ENCODE data around the gene MEAF6. TPM values are rescaled to one million over a fixed set of nuclear protein-coding genes. Genes with fewer than 3 reads are reported as not detected.

Gene MEAF6
- total RNA-seq, 1 experiment from 2014 or later: 38.3 TPM

DNA sequence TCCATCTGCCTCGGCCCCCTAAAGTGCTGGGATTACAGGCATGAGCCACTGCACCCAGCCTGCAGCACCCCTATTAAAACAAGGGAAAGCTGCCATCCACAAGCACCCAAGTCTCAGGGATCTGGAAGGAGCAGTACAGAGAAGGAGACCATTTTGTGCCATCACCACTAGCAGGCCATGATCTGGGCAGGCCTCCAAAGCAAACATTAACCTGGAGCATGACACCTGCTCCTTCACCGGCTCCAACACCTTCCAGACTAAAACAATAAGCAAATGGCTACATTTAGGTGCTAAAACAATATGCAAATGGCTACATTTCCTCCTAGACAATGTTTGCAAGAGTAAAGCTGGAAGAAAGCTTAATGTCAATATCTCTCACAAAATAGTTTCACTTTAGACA is 16.7 kb downstream of the MEAF6 start:
- CTCF ChIA-PET: no interaction called here
- H3K4me3 ChIP-seq (ENCODE audit: low read depth, low read length): no peak overlapping the region
- H3K9me3 Mint-ChIP-seq (ENCODE audit: unreplicated experiment): no peaks in the 10 kb centered on the region
- DNase-seq: no peak
- H3K27ac Mint-ChIP-seq (ENCODE audit: unreplicated experiment): no peak overlapping the region
- peaks cover 18% of the 10 kb centered on the region for H3K36me3 Mint-ChIP-seq (ENCODE audit: insufficient read depth, unreplicated experiment)
- no peaks in the 10 kb centered on the region for H3K4me1 Mint-ChIP-seq (ENCODE audit: low read depth, unreplicated experiment)
- H3K36me3 ChIP-seq (ENCODE audit: control insufficient read depth, insufficient read depth, low read length): no peaks in the 10 kb centered on the region
- no peaks in the 10 kb centered on the region for H3K4me1 ChIP-seq
- no peaks in the 10 kb centered on the region for H3K27me3 ChIP-seq (replicated peaks; ENCODE audit: control insufficient read depth, insufficient read depth, low read length)
- H3K4me3 Mint-ChIP-seq (ENCODE audit: unreplicated experiment): no peak overlapping the region
- no peaks in the 10 kb centered on the region for H3K27me3 Mint-ChIP-seq (ENCODE audit: insufficient read depth, unreplicated experiment)
- TF ChIP-seq, protein P1, sequence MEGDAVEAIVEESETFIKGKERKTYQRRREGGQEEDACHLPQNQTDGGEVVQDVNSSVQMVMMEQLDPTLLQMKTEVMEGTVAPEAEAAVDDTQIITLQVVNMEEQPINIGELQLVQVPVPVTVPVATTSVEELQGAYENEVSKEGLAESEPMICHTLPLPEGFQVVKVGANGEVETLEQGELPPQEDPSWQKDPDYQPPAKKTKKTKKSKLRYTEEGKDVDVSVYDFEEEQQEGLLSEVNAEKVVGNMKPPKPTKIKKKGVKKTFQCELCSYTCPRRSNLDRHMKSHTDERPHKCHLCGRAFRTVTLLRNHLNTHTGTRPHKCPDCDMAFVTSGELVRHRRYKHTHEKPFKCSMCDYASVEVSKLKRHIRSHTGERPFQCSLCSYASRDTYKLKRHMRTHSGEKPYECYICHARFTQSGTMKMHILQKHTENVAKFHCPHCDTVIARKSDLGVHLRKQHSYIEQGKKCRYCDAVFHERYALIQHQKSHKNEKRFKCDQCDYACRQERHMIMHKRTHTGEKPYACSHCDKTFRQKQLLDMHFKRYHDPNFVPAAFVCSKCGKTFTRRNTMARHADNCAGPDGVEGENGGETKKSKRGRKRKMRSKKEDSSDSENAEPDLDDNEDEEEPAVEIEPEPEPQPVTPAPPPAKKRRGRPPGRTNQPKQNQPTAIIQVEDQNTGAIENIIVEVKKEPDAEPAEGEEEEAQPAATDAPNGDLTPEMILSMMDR (IDR thresholded peaks at IDR 0.05; ENCODE audit: insufficient read depth in 1 of 2, low read depth in 1 of 2, low read length in 1 of 2, severe bottlenecking in 1 of 2, unreplicated experiment in 1 of 2): no peak
- POLR2A ChIA-PET: no interaction called here
- intact Hi-C loops (cut with micrococcal nuclease; ENCODE audit: unreplicated experiment): no loop called here
- no peaks in the 10 kb centered on the region for H3K9me3 ChIP-seq
- no TSS peak for BruUV-seq (replicated peaks)

DNA sequence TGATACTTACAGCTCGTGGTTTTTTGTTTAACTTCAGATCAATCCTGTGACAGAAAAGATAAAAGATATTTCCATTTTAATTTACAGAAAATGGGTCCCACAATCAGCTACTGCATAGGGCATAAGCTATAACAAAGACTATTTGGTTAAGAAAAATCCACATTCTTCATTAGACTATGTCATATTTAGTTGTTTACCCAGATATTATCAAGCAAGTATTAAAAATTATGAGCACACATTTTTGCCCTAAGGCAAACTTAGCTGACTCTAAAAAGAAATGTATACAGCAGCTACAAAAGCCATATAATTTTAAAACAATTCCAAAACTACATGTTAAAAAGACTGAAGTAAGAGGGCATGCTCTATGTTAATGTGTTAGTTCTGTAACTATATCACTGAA is 18.7 kb downstream of the MEAF6 start:
- Histone ChIP-seq H3K9me3 (no peaks in the 10 kb centered on the region), H3K4me1 (no peaks in the 10 kb centered on the region), H3K36me3 (ENCODE audit: control insufficient read depth, insufficient read depth, low read length) (no peaks in the 10 kb centered on the region), H3K27me3 (replicated peaks; ENCODE audit: control insufficient read depth, insufficient read depth, low read length) (no peaks in the 10 kb centered on the region), H3K4me3 (ENCODE audit: low read depth, low read length) (no peak overlapping the region)
- ChIA-PET POLR2A (no interaction called here), CTCF (interaction anchor here (1.3 kb wide), 1 partner anchor 9 kb away, joined by 5 read pairs; no protein-coding TSS in a partner anchor)
- TF ChIP-seq, protein P1 (IDR thresholded peaks at IDR 0.05; ENCODE audit: insufficient read depth in 1 of 2, low read depth in 1 of 2, low read length in 1 of 2, severe bottlenecking in 1 of 2, unreplicated experiment in 1 of 2): no peak
- peaks cover 18% of the 10 kb centered on the region for H3K36me3 Mint-ChIP-seq (ENCODE audit: insufficient read depth, unreplicated experiment)
- H3K4me3 Mint-ChIP-seq (ENCODE audit: unreplicated experiment): no peak overlapping the region
- no peaks in the 10 kb centered on the region for H3K4me1 Mint-ChIP-seq (ENCODE audit: low read depth, unreplicated experiment)
- intact Hi-C loops (cut with micrococcal nuclease; ENCODE audit: unreplicated experiment): no loop called here
- no TSS peak for BruUV-seq (replicated peaks)
- DNase-seq: no peak
- H3K27me3 Mint-ChIP-seq (ENCODE audit: insufficient read depth, unreplicated experiment): no peaks in the 10 kb centered on the region
- H3K27ac Mint-ChIP-seq (ENCODE audit: unreplicated experiment): no peak overlapping the region
- no peaks in the 10 kb centered on the region for H3K9me3 Mint-ChIP-seq (ENCODE audit: unreplicated experiment)

DNA sequence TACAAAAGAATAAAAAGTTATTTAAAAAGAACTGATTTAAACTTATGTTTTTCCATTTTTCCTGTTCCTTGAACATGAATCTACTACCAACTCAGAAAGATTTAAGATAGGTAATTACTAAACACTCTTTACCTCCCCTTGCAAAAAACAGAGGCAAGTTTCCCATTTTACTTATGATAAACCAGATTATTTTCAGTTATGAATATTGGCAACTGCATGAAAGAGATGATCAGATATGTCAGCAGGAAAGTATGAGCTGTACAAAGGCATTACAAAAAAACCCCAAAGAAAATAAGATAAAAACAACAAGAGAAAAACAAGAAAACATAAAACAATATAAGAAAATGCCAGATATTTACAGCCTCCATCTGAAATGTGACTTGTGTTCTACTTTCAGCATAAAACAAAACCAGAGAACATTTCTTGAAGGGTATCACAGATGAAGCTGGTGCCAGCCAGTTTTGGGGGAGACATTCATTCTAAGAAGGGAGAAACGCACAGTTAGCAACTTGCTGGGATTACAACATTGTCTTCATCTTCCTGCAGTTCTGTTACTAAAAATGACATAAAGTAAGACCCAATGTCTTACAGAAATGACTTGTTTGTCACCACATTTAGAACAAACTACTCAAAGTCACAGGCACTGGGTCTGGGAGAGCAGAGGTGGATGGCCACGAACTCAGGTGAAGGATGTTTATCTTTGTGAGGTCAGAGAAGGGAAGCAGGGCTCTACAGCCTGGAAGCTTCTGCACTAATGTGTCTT is 21.0 kb downstream of the MEAF6 start:
- no peak for DNase-seq
- intact Hi-C loops (cut with micrococcal nuclease; ENCODE audit: unreplicated experiment): no loop called here
- Histone ChIP-seq H3K27me3 (replicated peaks; ENCODE audit: control insufficient read depth, insufficient read depth, low read length) (no peaks in the 10 kb centered on the region), H3K4me3 (ENCODE audit: low read depth, low read length) (no peak overlapping the region), H3K36me3 (ENCODE audit: control insufficient read depth, insufficient read depth, low read length) (no peaks in the 10 kb centered on the region), H3K4me1 (no peaks in the 10 kb centered on the region), H3K9me3 (no peaks in the 10 kb centered on the region)
- ChIA-PET CTCF (no interaction called here), POLR2A (no interaction called here)
- peaks cover 14% of the 10 kb centered on the region for H3K36me3 Mint-ChIP-seq (ENCODE audit: insufficient read depth, unreplicated experiment)
- TSS peak; percentile 42 for BruUV-seq (replicated peaks)
- H3K27me3 Mint-ChIP-seq (ENCODE audit: insufficient read depth, unreplicated experiment): no peaks in the 10 kb centered on the region
- H3K27ac Mint-ChIP-seq (ENCODE audit: unreplicated experiment): no peak overlapping the region
- TF ChIP-seq, protein P1 (IDR thresholded peaks at IDR 0.05; ENCODE audit: insufficient read depth in 1 of 2, low read depth in 1 of 2, low read length in 1 of 2, severe bottlenecking in 1 of 2, unreplicated experiment in 1 of 2): no peak
- no peaks in the 10 kb centered on the region for H3K9me3 Mint-ChIP-seq (ENCODE audit: unreplicated experiment)
- no peaks in the 10 kb centered on the region for H3K4me1 Mint-ChIP-seq (ENCODE audit: low read depth, unreplicated experiment)
- no peak overlapping the region for H3K4me3 Mint-ChIP-seq (ENCODE audit: unreplicated experiment)

All from Caco-2 (cell line).